ENCODE data around the gene SCUBE3. TPM values are rescaled to one million over a fixed set of nuclear protein-coding genes. Genes with fewer than 3 reads are reported as not detected.

Gene SCUBE3
- total and polyA plus RNA-seq, 10 donors = 0.03 to 0.43 (median 0.11) TPM; not detected in 1

DNA sequence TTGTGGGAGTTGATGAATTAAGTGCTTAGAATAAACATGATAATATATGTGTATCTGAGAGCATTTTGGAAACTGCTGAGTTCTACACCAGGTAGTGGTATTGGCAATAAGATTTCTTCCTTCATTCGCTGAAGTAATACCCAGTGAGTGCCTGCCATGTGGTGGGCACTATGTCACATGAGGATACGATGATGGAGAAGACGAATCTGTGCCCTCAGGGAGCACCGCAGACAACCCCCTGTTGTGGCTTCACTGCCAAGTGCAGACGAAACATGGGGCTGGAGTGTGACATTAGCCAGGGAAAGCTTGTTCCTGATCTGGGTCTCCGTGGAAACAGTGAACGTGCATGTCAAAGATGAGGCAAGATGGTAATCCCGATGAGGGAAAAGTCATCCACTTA is 53.7 kb downstream of the SCUBE3 start:
- intact Hi-C loops (cut with DNase I; ENCODE audit: low total_unique reads) = no loop called here
- H3K4me3 ChIP-seq = no peak overlapping the region

GRCh38 chr6:35267897-35268296 is 54.1 kb downstream of the SCUBE3 start:
- intact Hi-C loops (cut with DNase I; ENCODE audit: low total_unique reads) = no loop called here
- Histone ChIP-seq H3K9me3 (no peaks in the 10 kb centered on the region), H3K27me3 (replicated peaks in 1 of 7) (no peaks in the 10 kb centered on the region), H3K4me3 (no peak overlapping the region), H3K36me3 (peaks cover 0 to 18% (median 0%) of the 10 kb centered on the region in 6 donors), H3K27ac (no peak overlapping the region), H3K4me1 (peaks cover 0 to 29% (median 12%) of the 10 kb centered on the region in 6 donors)
- TF ChIP-seq, protein P1, sequence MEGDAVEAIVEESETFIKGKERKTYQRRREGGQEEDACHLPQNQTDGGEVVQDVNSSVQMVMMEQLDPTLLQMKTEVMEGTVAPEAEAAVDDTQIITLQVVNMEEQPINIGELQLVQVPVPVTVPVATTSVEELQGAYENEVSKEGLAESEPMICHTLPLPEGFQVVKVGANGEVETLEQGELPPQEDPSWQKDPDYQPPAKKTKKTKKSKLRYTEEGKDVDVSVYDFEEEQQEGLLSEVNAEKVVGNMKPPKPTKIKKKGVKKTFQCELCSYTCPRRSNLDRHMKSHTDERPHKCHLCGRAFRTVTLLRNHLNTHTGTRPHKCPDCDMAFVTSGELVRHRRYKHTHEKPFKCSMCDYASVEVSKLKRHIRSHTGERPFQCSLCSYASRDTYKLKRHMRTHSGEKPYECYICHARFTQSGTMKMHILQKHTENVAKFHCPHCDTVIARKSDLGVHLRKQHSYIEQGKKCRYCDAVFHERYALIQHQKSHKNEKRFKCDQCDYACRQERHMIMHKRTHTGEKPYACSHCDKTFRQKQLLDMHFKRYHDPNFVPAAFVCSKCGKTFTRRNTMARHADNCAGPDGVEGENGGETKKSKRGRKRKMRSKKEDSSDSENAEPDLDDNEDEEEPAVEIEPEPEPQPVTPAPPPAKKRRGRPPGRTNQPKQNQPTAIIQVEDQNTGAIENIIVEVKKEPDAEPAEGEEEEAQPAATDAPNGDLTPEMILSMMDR (IDR thresholded peaks at IDR 0.05 in 8 of 11, conservative IDR thresholded peaks at IDR 0.05 in 3 of 11) = no peak
- no peak for TF ChIP-seq POLR2A (IDR thresholded peaks at IDR 0.05)
- no peak for TF ChIP-seq POLR2AphosphoS5 (IDR thresholded peaks at IDR 0.05)
- no peak for DNase-seq
- 62 to 86% (median 75%) methylated on average over 2 of the region's 2 CpGs for WGBS, 5 donors

More for the DNA sequence above, 53.7 kb downstream of the SCUBE3 start:
- Histone ChIP-seq H3K4me1 (peaks cover 0 to 34% (median 14%) of the 10 kb centered on the region in 6 donors), H3K36me3 (peaks cover 0 to 13% (median 0%) of the 10 kb centered on the region in 6 donors), H3K27ac (no peak overlapping the region), H3K27me3 (replicated peaks in 1 of 7) (no peaks in the 10 kb centered on the region), H3K9me3 (no peaks in the 10 kb centered on the region)
- no peak for DNase-seq
- TF ChIP-seq POLR2A (IDR thresholded peaks at IDR 0.05) (no peak), POLR2AphosphoS5 (IDR thresholded peaks at IDR 0.05) (no peak)
- TF ChIP-seq, protein P1 (IDR thresholded peaks at IDR 0.05 in 8 of 11, conservative IDR thresholded peaks at IDR 0.05 in 3 of 11) = no peak
- WGBS, 5 donors = 92 to 97% (median 95%) methylated on average over 8 of the region's 8 CpGs

- no peak for DNase-seq
- Histone ChIP-seq H3K27ac (no peak overlapping the region), H3K9me3 (no peaks in the 10 kb centered on the region), H3K36me3 (peaks cover 0 to 19% (median 0%) of the 10 kb centered on the region in 6 donors), H3K4me1 (peaks cover 0 to 18% (median 0%) of the 10 kb centered on the region in 6 donors), H3K27me3 (replicated peaks in 1 of 7) (no peaks in the 10 kb centered on the region), H3K4me3 (no peak overlapping the region)
- intact Hi-C loops (cut with DNase I; ENCODE audit: low total_unique reads) = no loop called here
- TF ChIP-seq, protein P1 (IDR thresholded peaks at IDR 0.05 in 8 of 11, conservative IDR thresholded peaks at IDR 0.05 in 3 of 11) = no peak
- TF ChIP-seq POLR2A (IDR thresholded peaks at IDR 0.05) (no peak), POLR2AphosphoS5 (IDR thresholded peaks at IDR 0.05) (no peak)
- WGBS, 5 donors = 93 to 100% (median 97%) methylated on average over 2 of the region's 2 CpGs
Observed at GRCh38 chr6:35272005-35272404, 58.2 kb downstream of the SCUBE3 start.

DNA sequence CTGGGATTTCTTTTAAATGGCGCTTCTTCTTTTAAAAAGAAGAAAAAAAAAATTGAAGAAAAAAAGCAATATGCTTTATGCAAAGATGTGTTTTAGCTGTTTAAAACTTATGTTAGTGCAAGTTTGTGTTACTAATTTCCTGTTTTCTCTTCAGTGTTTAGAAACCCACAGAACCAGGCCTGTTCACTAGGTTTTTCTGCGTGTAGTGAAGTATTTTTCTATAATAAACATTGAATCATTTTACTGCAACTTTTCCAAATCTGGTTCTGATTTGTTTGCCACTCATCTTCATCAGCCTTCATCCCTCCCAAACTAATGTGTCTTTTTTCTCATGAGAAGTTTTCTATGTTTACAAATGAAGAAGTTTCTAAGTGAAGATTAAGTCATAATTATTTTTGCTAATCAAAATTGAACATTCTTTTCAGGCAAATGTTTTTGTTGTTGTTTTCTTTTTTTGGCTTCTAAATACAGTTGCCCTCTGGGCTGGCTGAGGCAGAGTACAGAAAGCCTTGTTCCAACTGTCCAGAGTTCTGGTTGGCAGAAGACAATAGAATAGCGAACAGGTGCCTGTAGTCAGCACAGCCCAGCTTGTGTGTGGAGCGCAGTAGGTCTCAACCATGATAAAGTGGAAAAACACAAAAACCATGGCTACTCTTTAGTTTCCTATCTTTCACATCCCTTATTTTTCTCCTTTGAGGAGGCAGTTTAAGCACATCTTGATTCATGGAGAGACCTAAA is 60.2 kb downstream of the SCUBE3 start:
- Histone ChIP-seq H3K36me3 (peaks cover 0 to 20% (median 0%) of the 10 kb centered on the region in 6 donors), H3K27me3 (replicated peaks in 1 of 7) (no peaks in the 10 kb centered on the region), H3K27ac (no peak overlapping the region), H3K4me1 (peaks cover 0 to 18% (median 0%) of the 10 kb centered on the region in 6 donors), H3K4me3 (no peak overlapping the region), H3K9me3 (no peaks in the 10 kb centered on the region)
- DNase-seq = no peak
- WGBS, 5 donors = 89 to 94% (median 93%) methylated on average over 4 of the region's 4 CpGs
- TF ChIP-seq POLR2AphosphoS5 (IDR thresholded peaks at IDR 0.05) (no peak), POLR2A (IDR thresholded peaks at IDR 0.05) (no peak)
- TF ChIP-seq, protein P1 (IDR thresholded peaks at IDR 0.05 in 8 of 11, conservative IDR thresholded peaks at IDR 0.05 in 3 of 11) = no peak
- intact Hi-C loops (cut with DNase I; ENCODE audit: low total_unique reads) = no loop called here
